ENCODE measurements around the gene ABCE1. TPM values are rescaled to one million over a fixed set of nuclear protein-coding genes. Genes with fewer than 3 reads are reported as not detected.
"Not testable (repeated sequence)": the region's sequence is repeated elsewhere in the genome, so short reads cannot be mapped to it uniquely, and the experiment has no call there.

Gene ABCE1
- total RNA-seq, 1 experiment from 2014 or later: 86.4 TPM

GRCh38 chr4:145098675-145099037 is 545 bp downstream of the ABCE1 start:
- DNase-seq (ENCODE audit: low read depth): no peak
- in situ Hi-C loops (cut with HindIII; ENCODE audit: low pct_unique_long_range_greater_than_20kb, low sequenced_read_pairs): no loop called here

- no peak for DNase-seq (ENCODE audit: low read depth)
- in situ Hi-C loops (cut with HindIII; ENCODE audit: low pct_unique_long_range_greater_than_20kb, low sequenced_read_pairs): no loop called here
Measured at GRCh38 chr4:145099653-145100052, 1.5 kb downstream of the ABCE1 start.

GRCh38 chr4:145101091-145101490 is 3.0 kb downstream of the ABCE1 start:
- DNase-seq (ENCODE audit: low read depth): no peak
- in situ Hi-C loops (cut with HindIII; ENCODE audit: low pct_unique_long_range_greater_than_20kb, low sequenced_read_pairs): no loop called here

GRCh38 chr4:145102619-145103018 is 4.5 kb downstream of the ABCE1 start:
- DNase-seq (ENCODE audit: low read depth): no peak
- in situ Hi-C loops (cut with HindIII; ENCODE audit: low pct_unique_long_range_greater_than_20kb, low sequenced_read_pairs): no loop called here

- in situ Hi-C loops (cut with HindIII; ENCODE audit: low pct_unique_long_range_greater_than_20kb, low sequenced_read_pairs): no loop called here
Measured at GRCh38 chr4:145103496-145103895, 5.4 kb downstream of the ABCE1 start.

GRCh38 chr4:145107126-145107525 is 9.0 kb downstream of the ABCE1 start:
- DNase-seq (ENCODE audit: low read depth): no peak
- in situ Hi-C loops (cut with HindIII; ENCODE audit: low pct_unique_long_range_greater_than_20kb, low sequenced_read_pairs): no loop called here

More at GRCh38 chr4:145103496-145103895, 5.4 kb downstream of the ABCE1 start:
- DNase-seq (ENCODE audit: low read depth): no peak

- no peak for DNase-seq (ENCODE audit: low read depth)
- in situ Hi-C loops (cut with HindIII; ENCODE audit: low pct_unique_long_range_greater_than_20kb, low sequenced_read_pairs): no loop called here
Measured at GRCh38 chr4:145108128-145108527, 10.0 kb downstream of the ABCE1 start.

- no peak for DNase-seq (ENCODE audit: low read depth)
- in situ Hi-C loops (cut with HindIII; ENCODE audit: low pct_unique_long_range_greater_than_20kb, low sequenced_read_pairs): no loop called here
Measured at GRCh38 chr4:145125396-145125795, 27.3 kb downstream of the ABCE1 start.

GRCh38 chr4:145130130-145130529 is 32.0 kb downstream of the ABCE1 start:
- in situ Hi-C loops (cut with HindIII; ENCODE audit: low pct_unique_long_range_greater_than_20kb, low sequenced_read_pairs): no loop called here
- no peak for DNase-seq (ENCODE audit: low read depth)

- DNase-seq (ENCODE audit: low read depth): no peak
- in situ Hi-C loops (cut with HindIII; ENCODE audit: low pct_unique_long_range_greater_than_20kb, low sequenced_read_pairs): no loop called here
Measured at GRCh38 chr4:145130788-145131399, 32.8 kb downstream of the ABCE1 start.

GRCh38 chr4:145131848-145132247 is 33.7 kb downstream of the ABCE1 start:
- in situ Hi-C loops (cut with HindIII; ENCODE audit: low pct_unique_long_range_greater_than_20kb, low sequenced_read_pairs): no loop called here
- no peak for DNase-seq (ENCODE audit: low read depth)

- in situ Hi-C loops (cut with HindIII; ENCODE audit: low pct_unique_long_range_greater_than_20kb, low sequenced_read_pairs): no loop called here
- DNase-seq (ENCODE audit: low read depth): no peak
Measured at GRCh38 chr4:145132511-145133098, 34.5 kb downstream of the ABCE1 start.

- in situ Hi-C loops (cut with HindIII; ENCODE audit: low pct_unique_long_range_greater_than_20kb, low sequenced_read_pairs); DNase-seq (ENCODE audit: low read depth): not testable (repeated sequence)
Measured at GRCh38 chr4:145136219-145136618, 38.1 kb downstream of the ABCE1 start.

- in situ Hi-C loops (cut with HindIII; ENCODE audit: low pct_unique_long_range_greater_than_20kb, low sequenced_read_pairs): no loop called here
- DNase-seq (ENCODE audit: low read depth): no peak
Measured at GRCh38 chr4:145148980-145149379, 50.9 kb downstream of the ABCE1 start.

GRCh38 chr4:145153181-145153903 is 55.2 kb downstream of the ABCE1 start:
- in situ Hi-C loops (cut with HindIII; ENCODE audit: low pct_unique_long_range_greater_than_20kb, low sequenced_read_pairs): no loop called here
- DNase-seq (ENCODE audit: low read depth): no peak

GRCh38 chr4:145153904-145154298 is 55.8 kb downstream of the ABCE1 start:
- in situ Hi-C loops (cut with HindIII; ENCODE audit: low pct_unique_long_range_greater_than_20kb, low sequenced_read_pairs): no loop called here
- no peak for DNase-seq (ENCODE audit: low read depth)

GRCh38 chr4:145154573-145154972 is 56.5 kb downstream of the ABCE1 start:
- DNase-seq (ENCODE audit: low read depth): no peak
- in situ Hi-C loops (cut with HindIII; ENCODE audit: low pct_unique_long_range_greater_than_20kb, low sequenced_read_pairs): no loop called here

- DNase-seq (ENCODE audit: low read depth): no peak
- in situ Hi-C loops (cut with HindIII; ENCODE audit: low pct_unique_long_range_greater_than_20kb, low sequenced_read_pairs): no loop called here
Measured at GRCh38 chr4:145155268-145155870, 57.3 kb downstream of the ABCE1 start.

- in situ Hi-C loops (cut with HindIII; ENCODE audit: low pct_unique_long_range_greater_than_20kb, low sequenced_read_pairs): no loop called here
- no peak for DNase-seq (ENCODE audit: low read depth)
Measured at GRCh38 chr4:145156986-145157385, 58.9 kb downstream of the ABCE1 start.

Measured in Caki2 (cell line).